Body of pancreas (tissue), 4 donors: ENCODE measurements around the gene TOM1. TPM values are rescaled to one million over a fixed set of nuclear protein-coding genes. Genes with fewer than 3 reads are reported as not detected.
A peak's percentile ranks its signal among the peaks of the same experiment; 100 is the strongest.

Experiments
- ATAC-seq: fragments of 150-250 bp; one replicate; pipeline ENCODE4 v1.9.1; 2016
- DNase-seq, 4 donors: peaks; one replicate each; pipeline ENCODE4 v3.0.0-alpha.2; 2019
- H3K27ac ChIP-seq, 4 donors: fragments of 200-600 bp; sonication (generic); 1 replicate in 3 of 4; 2 replicates in 1 of 4; pipeline versions ENCODE4 v1.5.1 to v1.6.1; 2016 to 2019; ENCODE audit warnings: mild to moderate bottlenecking in 1 of 4, mixed read lengths in 1 of 4, moderate library complexity in 1 of 4
- H3K27me3 ChIP-seq, 2 donors: fragments of 200-600 bp; sonication (generic); one replicate each; pipeline ENCODE4 v1.6.0; 2016; ENCODE audit warnings: mild to moderate bottlenecking in 1 of 2
- H3K36me3 ChIP-seq, 2 donors: fragments of 200-600 bp; sonication (generic); replicated peaks in 1 of 2; 2 replicates each; pipeline ENCODE4 v1.5.1; 2016; ENCODE audit warnings: low read depth in 2 of 2; ENCODE audit not compliant: insufficient read depth in 1 of 2
- H3K4me1 ChIP-seq: fragments of 200-600 bp; sonication (generic); one replicate; pipeline ENCODE4 v1.6.0; 2016
- H3K4me3 ChIP-seq, 2 donors: fragments of 200-600 bp; sonication (generic); 1 replicate in 1 of 2; 2 replicates in 1 of 2; pipeline ENCODE4 v1.5.1; 2016 to 2019
- H3K9me3 ChIP-seq, 3 donors: fragments of 200-600 bp; sonication (generic); 1 replicate in 2 of 3; 2 replicates in 1 of 3; pipeline ENCODE4 v1.5.1; 2016
- POLR2A ChIP-seq, 3 donors: fragments of 450-650 bp; IDR thresholded peaks; one replicate each; pipeline ENCODE4 v1.6.1; 2016; ENCODE audit warnings: antibody characterized with exemption in 3 of 3, mild to moderate bottlenecking in 2 of 3
- WGBS, 2 donors: methylation state at CpG; one replicate each; pipeline ENCODE4 v1.1.5; 2017; 5-methylcytosine and 5-hydroxymethylcytosine counted together
- intact Hi-C: fragments of 100-400 bp; cut with DNase I; formaldehyde crosslinking; loops from one replicate; pipeline ENCODE4 v1.15.1; 2023
- total RNA-seq, 2 donors: library from RNA; depleted of rRNA; stranded (reverse); fragments of >200 nt; gene quantifications; one replicate each; pipeline ENCODE4 v1.1.0, GENCODE V29; 2016
- TF ChIP-seq, protein P1 (sequence below), 7 experiments: fragments of 450-650 bp in 4 of 7; fragments of 200-600 bp in 3 of 7; sonication (generic) in 3 of 7; IDR thresholded peaks; one replicate each; pipeline ENCODE4 v1.5.1; 2016 to 2019; ENCODE audit warnings: antibody characterized with exemption in 7 of 7

The TOM1 gene
- 10 to 100 TPM; 34.0 to 42.2 TPM for total RNA-seq

DNA sequence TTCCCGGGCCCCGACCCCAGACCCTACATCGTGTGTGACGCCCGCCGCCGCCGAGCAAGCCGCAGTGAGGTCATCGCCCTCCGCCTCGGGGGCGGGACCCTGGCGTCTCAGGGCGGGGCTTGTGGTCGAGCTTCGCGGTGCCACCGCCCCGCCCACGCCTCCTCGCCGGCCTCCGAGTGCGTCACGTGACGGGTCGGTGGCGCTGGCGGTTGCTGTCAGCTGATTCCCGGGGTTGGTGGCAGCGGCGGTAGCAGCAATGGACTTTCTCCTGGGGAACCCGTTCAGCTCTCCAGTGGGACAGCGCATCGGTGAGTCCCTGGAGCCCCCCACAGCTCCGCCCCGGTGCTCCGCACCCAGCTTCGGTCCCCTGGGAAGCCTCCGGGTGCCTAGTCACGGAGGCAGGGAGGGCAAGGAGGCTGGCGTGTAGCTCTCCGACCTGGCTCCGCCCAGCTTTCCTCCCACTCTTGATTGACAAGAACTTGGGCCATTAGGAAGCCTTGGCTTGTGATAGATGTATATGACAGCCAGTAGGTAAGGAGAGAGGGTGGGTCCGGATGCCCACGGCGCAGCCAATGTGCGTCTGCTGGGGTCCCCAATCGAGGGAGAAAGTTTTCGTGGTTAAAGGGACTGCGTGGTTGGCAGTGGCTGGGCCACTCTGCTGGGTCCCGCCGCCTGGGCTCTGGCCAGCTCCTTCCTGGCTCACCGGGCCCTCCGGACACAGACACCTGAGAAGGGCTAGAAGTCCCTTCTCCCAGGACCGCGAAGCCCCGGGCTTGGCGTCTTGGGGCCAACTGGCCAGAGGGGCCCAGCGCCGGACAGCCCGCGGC, at the start of gene TOM1:
Gene TOM1, plus strand, starts transcription at position 222 of the 827 bp plus-strand sequence. Its CDS starts 35 bp downstream, at position 257.
- Histone ChIP-seq H3K36me3 (no peaks in the 10 kb centered on the region), H3K27me3 (no peaks in the 10 kb centered on the region), H3K27ac (peak within 1 kb of the TSS; percentile 87 to 98 (median 93)), H3K4me3 (peak within 1 kb of the TSS; percentile 24 to 92), H3K4me1 (peaks cover 24% of the 10 kb centered on the region), H3K9me3 (no peaks in the 10 kb centered on the region)
- peak; percentile 76 to 88 (median 81) for TF ChIP-seq POLR2A (IDR thresholded peaks at IDR 0.05)
- TF ChIP-seq, protein P1, sequence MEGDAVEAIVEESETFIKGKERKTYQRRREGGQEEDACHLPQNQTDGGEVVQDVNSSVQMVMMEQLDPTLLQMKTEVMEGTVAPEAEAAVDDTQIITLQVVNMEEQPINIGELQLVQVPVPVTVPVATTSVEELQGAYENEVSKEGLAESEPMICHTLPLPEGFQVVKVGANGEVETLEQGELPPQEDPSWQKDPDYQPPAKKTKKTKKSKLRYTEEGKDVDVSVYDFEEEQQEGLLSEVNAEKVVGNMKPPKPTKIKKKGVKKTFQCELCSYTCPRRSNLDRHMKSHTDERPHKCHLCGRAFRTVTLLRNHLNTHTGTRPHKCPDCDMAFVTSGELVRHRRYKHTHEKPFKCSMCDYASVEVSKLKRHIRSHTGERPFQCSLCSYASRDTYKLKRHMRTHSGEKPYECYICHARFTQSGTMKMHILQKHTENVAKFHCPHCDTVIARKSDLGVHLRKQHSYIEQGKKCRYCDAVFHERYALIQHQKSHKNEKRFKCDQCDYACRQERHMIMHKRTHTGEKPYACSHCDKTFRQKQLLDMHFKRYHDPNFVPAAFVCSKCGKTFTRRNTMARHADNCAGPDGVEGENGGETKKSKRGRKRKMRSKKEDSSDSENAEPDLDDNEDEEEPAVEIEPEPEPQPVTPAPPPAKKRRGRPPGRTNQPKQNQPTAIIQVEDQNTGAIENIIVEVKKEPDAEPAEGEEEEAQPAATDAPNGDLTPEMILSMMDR (IDR thresholded peaks at IDR 0.05), result no peak
- WGBS, 2 donors, result 0% methylated on average over 3 to 61 of the region's 64 CpGs
- ATAC-seq, result peak; percentile 96
- intact Hi-C loops, result no loop called here
- peak; percentile 97 to 98 (median 98) for DNase-seq

DNA sequence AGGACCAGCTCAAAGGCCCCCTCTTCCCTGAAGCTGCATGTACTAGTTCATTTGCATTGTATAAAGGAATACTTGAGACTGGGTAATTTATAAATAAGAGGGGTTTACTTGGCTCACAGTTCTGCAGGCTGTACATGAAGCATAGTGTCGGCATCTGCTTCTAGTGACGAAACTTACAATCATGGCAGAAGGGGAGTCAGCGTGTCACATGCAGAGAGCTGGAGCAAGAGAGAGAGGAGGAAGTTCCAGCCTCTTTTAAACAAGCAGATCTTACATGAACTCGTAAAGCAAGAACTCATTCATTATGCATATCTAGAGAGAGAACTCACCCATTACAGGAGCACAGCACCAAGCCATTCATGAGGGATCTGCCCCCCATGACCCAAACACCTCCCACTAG, 49.5 kb upstream of the TOM1 start:
- Histone ChIP-seq H3K4me3 (no peak overlapping the region), H3K36me3 (no peaks in the 10 kb centered on the region), H3K27me3 (no peaks in the 10 kb centered on the region), H3K4me1 (no peaks in the 10 kb centered on the region), H3K27ac (no peak overlapping the region), H3K9me3 (no peaks in the 10 kb centered on the region)
- ATAC-seq (no peak), DNase-seq (no peak)
- intact Hi-C loops, result no loop called here
- 74 to 81% methylated on average over 4 of the region's 4 CpGs for WGBS, 2 donors
- TF ChIP-seq, protein P1 (IDR thresholded peaks at IDR 0.05), result no peak
- TF ChIP-seq POLR2A (IDR thresholded peaks at IDR 0.05), result no peak

DNA sequence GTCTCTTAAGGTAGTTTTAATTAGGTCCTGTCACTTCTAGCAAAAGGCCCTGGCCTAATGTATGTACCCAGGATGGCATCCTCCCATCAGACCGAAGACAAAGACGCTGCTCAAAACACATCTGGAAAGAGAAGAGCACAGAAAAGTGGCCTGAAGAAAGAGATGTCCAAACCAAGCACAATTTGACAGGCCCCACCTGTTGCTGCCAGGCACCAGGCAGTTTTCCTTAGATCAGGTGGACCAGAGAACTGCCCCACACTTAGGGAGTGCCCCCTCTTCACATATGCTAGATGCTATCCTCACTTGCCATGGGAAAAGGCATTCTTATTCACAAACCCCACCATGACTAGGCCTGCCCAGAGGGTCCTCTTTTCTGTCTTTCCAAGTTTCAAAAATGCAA, 45.7 kb upstream of the TOM1 start:
- no peak for TF ChIP-seq POLR2A (IDR thresholded peaks at IDR 0.05)
- TF ChIP-seq, protein P1 (IDR thresholded peaks at IDR 0.05), result no peak
- intact Hi-C loops, result no loop called here
- Histone ChIP-seq H3K27me3 (no peaks in the 10 kb centered on the region), H3K36me3 (no peaks in the 10 kb centered on the region), H3K4me1 (peaks cover 16% of the 10 kb centered on the region), H3K4me3 (no peak overlapping the region), H3K27ac (no peak overlapping the region), H3K9me3 (no peaks in the 10 kb centered on the region)
- no peak for DNase-seq
- ATAC-seq, result no peak
- WGBS, 2 donors, result 58 to 65% methylated on average over 2 of the region's 2 CpGs

DNA sequence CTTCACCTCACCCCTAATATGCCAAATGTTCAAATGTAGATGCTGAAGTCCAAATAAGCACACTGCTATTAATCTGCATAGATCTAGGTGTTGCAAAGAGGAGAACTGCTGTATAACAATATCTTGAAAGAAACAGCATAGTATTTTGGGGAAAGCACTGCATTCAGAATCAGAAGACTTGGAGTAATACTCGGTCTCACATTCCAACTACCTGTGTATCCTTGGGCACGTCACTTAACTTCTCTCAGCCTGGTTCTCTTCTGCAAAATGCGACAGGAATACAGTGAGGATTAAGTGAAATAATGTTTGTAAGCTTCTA, 42.7 kb upstream of the TOM1 start:
- H3K4me3 ChIP-seq, result peak overlapping the region; percentile 50 to 93
- H3K9me3 ChIP-seq, result no peaks in the 10 kb centered on the region
- ATAC-seq (peak; percentile 21), DNase-seq (no peak)
- peak overlapping the region in 3 of 4 donors; percentile 91 to 93 (median 93) for H3K27ac ChIP-seq
- 0 to 3% methylated on average over 3 of the region's 3 CpGs for WGBS, 2 donors
- no peaks in the 10 kb centered on the region for H3K27me3 ChIP-seq
- no peak for TF ChIP-seq POLR2A (IDR thresholded peaks at IDR 0.05)
- TF ChIP-seq, protein P1 (IDR thresholded peaks at IDR 0.05), result no peak
- intact Hi-C loops, result no loop called here
- no peaks in the 10 kb centered on the region for H3K36me3 ChIP-seq
- peaks cover 17% of the 10 kb centered on the region for H3K4me1 ChIP-seq
